Hair follicle dermal papilla cell (primary cell): Measurements from ENCODE around the gene TAF10. TPM values are rescaled to one million over a fixed set of nuclear protein-coding genes. Genes with fewer than 3 reads are reported as not detected.

Experiments
- total RNA-seq: library from RNA; depleted of rRNA; stranded (reverse); fragments of >200 nt; gene quantifications from 2 replicates; pipeline ENCODE4 v1.2.3, GENCODE V29; 2012

Gene TAF10
- total RNA-seq = 27.7 and 38.3 TPM in 2 replicates

DNA sequence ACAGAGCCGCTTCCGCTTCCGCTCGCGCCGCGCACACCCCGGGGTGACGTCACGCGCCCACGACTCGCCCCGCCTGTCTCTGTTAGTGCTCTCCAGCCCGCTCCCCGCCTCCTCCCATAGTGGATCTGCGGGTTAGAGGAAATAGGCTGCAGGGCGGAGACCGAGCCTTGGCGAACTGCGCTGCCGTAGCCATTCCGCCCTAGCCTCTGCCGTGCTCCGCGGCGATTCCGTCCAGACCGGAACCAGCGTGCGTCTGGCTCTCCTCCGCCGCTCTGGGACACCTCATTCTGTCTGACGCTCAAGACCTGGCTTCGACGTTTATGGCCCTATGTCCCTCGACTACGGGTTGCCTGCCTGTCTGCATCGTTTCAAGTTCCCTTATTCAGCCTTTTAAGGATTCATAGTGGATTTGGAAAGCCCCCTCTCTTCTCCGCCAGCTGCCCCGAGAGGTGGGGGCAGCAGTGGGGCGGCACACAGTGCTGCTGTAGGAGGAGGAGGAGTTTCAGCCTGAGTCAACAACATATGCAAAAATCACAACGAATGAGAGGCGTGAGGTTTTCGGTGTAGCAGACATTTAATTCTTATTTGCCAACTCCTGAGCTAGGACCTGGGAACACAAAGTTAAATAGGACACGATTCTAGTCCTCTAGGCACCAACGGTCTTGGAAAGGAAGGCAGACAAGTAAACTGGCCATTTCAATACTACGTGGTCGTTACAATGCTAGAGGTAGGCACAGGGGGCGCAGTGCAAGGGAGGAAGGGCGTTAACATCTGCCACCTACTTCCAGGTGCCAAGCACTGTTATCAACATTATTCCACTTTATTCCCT lies at the start of gene TAF10:
Gene TAF10, minus strand, starts transcription at position 4 of the 829 bp plus-strand sequence. CDS start 27 bp downstream, outside the sequence.

DNA sequence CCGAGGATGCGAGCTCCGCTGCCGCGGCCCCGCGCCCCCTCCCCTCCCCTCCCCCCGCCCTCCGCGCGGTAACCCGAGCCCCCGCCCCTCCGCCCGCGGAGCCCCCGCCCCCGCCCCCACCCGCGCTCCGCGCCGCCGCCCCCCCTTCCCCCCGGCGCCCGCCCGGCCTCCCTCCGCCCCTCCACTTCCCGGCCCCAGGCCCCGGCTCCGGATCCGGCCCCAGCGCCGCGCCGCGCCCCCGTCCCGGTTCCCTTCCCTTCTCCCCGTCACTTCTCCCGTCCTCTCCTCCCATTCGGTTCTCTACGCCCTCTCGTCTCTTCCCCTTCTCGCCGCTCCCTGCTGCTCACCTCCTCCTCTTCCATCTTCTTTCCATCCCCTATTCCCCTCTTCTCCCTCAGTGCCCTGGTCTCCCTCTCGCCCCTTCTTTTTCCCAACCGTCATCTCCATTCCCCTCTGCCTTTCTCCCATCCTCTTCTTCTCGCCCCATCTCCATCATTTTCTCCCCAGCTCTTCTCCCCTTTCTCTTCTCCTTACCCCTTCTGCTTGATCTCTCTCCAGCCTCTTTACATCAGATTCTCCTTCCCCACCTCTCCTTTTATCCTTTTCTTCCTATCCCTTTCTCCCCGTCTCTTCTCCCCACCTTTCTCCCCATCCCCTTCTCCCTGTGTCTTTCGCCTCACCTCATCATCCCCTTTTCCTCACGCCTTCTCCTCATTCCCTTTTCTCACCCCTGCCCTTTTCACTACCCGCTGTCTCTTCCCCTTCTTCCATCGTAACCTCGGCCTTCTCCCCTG lies 44.0 kb upstream of the TAF10 start, which contains the start of gene DCHS1:
Gene DCHS1, minus strand, starts transcription at position 20 of the 794 bp plus-strand sequence. CDS start 14,196 bp downstream, outside the sequence.

DNA sequence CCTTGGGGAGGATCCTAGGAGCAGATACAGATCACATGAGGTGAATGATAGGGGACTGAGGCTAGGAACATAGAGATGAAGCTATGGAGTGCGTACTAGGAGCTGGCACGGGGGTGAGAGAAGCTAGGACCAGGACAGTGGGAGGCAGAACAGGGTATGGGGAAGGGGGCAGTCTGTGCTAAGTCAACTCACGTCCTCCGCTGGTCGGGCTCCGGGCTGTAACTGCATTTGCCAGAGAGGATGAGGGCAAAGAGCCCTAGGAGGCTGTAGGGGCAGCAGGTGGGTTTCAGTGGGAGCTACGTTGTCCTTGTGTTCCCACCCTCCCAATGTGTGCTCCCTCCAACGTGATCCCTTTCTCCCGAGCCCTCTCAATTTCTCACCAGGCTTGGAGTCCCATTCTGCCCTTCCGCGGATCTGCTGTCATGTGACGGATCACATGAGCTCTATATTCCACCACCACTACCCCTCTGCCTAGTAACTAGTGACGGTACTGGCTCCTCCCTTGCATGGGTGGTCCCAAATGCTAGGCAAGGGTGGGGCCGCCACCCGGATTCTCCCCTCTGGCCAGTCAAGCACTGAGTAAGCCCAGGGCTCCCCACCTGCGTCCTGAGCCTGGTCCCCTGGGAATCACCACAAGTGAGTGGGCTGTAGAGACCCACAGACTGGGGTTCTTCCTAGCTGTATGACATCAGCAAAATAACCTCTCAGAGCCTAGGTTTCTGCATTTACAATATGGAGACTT lies 7.2 kb upstream of the TAF10 start, which contains the start of gene TPP1:
Gene TPP1, minus strand, starts transcription at position 419 of the 742 bp plus-strand sequence. Its CDS starts 22 bp downstream, at position 397.

DNA sequence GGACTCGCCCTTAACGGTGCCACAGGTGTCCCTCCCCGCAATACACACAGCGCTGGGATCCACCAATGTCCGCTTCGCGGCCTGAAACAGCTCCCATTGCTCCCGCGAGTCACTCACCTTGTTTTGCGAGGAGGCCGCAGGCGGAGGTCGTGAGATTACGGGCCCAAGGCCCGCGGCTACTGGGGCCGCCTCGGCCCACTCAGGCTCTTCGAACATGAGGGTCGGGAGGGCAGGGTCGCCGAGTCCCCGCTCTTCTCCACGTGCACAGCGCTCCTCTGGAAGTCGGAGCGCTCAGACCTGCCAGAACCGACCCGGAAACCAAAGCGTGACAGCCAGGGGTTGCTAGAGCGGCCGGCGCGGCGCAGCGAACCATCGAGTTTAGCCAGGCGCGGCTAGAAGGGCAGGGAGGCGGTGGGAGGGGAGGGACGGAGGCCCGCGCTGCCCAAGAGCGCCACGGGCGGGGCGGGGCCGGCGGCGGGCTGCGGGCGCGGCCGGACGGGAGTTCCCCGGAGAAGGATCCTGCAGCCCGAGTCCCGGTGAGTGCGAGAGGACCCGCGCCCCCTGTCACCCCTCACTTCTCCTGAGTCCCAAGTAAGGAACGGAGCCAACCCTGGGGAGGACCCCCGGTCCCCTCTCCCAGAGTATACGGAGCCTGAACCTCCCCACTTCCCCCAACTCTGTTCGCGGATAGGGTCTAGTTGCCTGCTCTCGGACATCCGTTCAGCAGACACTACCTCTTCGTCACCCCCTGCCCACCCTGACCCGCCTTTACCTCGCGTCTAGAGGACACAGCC lies 8.5 kb downstream of the TAF10 start, which contains the start of the genes ILK and RRP8:
Gene ILK, plus strand, starts transcription at position 488 of the 794 bp plus-strand sequence. CDS start 498 bp downstream, outside the sequence.
Gene RRP8, minus strand, starts transcription at position 330 of the 794 bp plus-strand sequence. Its CDS starts 114 bp downstream, at position 216.

Other genes with a start within 250 kb of the TAF10 start
- gene SMPD1, start 221.7 kb downstream of the TAF10 start, total RNA-seq = 34.7 and 42.5 TPM in 2 replicates
- 75.6 and 82.3 TPM in 2 replicates for gene APBB1, start 193.1 kb downstream of the TAF10 start, total RNA-seq
- 1.2 and 2.1 TPM in 2 replicates for gene HPX, start 171.2 kb downstream of the TAF10 start, total RNA-seq
- 26.6 and 27.4 TPM in 2 replicates for gene TRIM3, start 138.3 kb downstream of the TAF10 start, total RNA-seq
- 86.6 and 87.3 TPM in 2 replicates for gene ARFIP2, start 130.9 kb downstream of the TAF10 start, total RNA-seq
- gene TIMM10B, start 130.7 kb downstream of the TAF10 start, total RNA-seq = 52.7 and 54.4 TPM in 2 replicates
- gene DNHD1, start 114.9 kb downstream of the TAF10 start, total RNA-seq = 9.4 and 13.0 TPM in 2 replicates
- 12.5 and 12.8 TPM in 2 replicates for gene RRP8, start 8.6 kb downstream of the TAF10 start, total RNA-seq
- 216 and 230 TPM in 2 replicates for gene ILK, start 8.4 kb downstream of the TAF10 start, total RNA-seq
- 69.9 and 101 TPM in 2 replicates for gene TPP1, start 7.2 kb upstream of the TAF10 start, total RNA-seq
- 42.3 and 53.2 TPM in 2 replicates for gene DCHS1, start 43.6 kb upstream of the TAF10 start, total RNA-seq
- gene MRPL17, start 71.1 kb upstream of the TAF10 start, total RNA-seq = 28.4 and 39.6 TPM in 2 replicates
- gene OR2AG2, start 159.8 kb upstream of the TAF10 start, total RNA-seq = 0.12 and 0.16 TPM in 2 replicates
- not detected in 2 replicates for gene OR2AG1, start 170.8 kb upstream of the TAF10 start, total RNA-seq
- 0.32 and 0.49 TPM in 2 replicates for gene OR6A2, start 187.5 kb upstream of the TAF10 start, total RNA-seq
- not detected in 2 replicates for gene OR10A5, start 233.5 kb upstream of the TAF10 start, total RNA-seq